ENCODE measurements around the gene BRAF. TPM values are rescaled to one million over a fixed set of nuclear protein-coding genes. Genes with fewer than 3 reads are reported as not detected.
"Not testable (repeated sequence)": the region's sequence is repeated elsewhere in the genome, so short reads cannot be mapped to it uniquely, and the experiment has no call there.

Gene BRAF
- total RNA-seq, 1 experiment from 2014 or later, result 6.5 TPM

- in situ Hi-C loops (cut with HindIII; ENCODE audit: low pct_unique_long_range_greater_than_20kb, low sequenced_read_pairs), result no loop called here
These were observed 227.1 kb downstream of the BRAF start for GRCh38 chr7:140697447-140698143.

GRCh38 chr7:140696680-140697446, 227.9 kb downstream of the BRAF start, which contains the start of gene NDUFB2:
NDUFB2 (plus strand) TSS chr7:140696708; CDS start chr7:140696745, 37 bp downstream.
- peak; percentile 91 for DNase-seq (ENCODE audit: low read depth)
- in situ Hi-C loops (cut with HindIII; ENCODE audit: low pct_unique_long_range_greater_than_20kb, low sequenced_read_pairs), result no loop called here

More at GRCh38 chr7:140697447-140698143, 227.1 kb downstream of the BRAF start:
- DNase-seq (ENCODE audit: low read depth), result no peak

DNA sequence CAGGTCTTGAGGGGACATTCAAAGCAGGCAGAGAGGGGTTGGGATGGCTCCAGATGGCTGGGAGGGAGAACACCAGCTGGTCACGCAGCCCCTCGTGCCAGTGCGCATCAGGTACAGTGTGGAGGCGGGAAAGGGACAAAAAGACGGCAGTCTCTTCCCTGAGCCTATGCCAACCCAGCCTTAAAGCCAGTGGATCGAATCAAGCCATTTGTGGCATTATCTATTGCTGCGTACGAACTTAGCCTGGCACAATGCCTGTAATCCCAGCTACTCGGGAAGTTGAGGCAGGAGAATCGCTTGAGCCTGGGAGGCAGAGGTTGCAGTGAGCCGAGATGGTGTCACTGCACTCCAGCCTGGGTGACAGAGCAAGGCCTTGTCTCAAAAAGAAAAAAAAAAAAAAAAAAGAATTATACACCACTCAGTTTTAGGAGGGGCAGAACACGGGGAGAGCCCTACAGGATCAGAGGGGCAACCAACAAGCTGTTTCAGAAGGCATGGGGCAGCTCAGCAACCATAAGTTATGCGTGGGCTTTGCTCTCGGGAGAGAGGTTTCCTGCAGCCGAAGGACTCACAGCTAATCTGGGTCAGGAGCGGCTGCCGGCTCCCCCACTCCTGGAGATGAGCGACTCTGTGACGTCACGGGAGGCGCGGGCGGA, 228.6 kb downstream of the BRAF start:
- in situ Hi-C loops (cut with HindIII; ENCODE audit: low pct_unique_long_range_greater_than_20kb, low sequenced_read_pairs), result no loop called here
- no peak for DNase-seq (ENCODE audit: low read depth)

DNA sequence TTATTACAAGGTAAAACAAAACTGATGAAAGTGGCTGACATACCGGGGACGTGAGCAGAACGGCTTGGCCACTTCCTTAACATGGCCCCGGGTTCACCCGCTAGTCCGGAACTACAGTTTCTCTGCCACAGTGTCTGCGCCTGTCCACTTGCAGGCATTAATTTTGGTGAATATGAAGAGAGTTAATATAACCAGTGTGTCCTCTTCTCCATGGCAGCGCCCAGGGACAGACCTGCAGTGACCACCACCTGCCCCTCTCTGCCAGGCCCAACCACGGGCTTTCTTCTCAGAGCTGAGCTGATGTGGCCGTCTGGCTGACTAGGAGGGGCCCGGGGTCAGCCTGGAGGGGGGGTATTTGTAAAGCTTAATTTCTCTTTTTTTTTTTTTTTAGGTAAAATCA, 229.3 kb downstream of the BRAF start:
- no peak for DNase-seq (ENCODE audit: low read depth)
- in situ Hi-C loops (cut with HindIII; ENCODE audit: low pct_unique_long_range_greater_than_20kb, low sequenced_read_pairs), result no loop called here

DNA sequence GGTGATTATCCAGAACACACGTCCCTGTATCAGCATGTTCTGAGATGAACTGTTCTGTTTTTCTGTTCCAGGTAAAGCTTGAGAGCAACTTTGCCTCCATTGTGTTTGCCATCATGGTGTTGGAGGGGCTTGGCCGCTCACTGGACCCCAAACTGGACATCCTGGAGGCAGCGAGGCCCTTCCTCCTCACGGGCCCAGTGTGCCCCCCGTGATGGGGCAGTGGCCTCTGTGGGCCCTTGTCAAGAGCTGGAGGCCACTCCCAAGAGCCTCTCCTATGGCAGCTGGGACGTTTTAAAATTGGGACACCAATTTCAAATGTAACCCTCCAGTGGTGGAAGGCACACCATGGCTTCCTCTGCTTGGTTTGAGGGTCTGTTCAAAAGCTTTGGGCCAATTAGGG, 230.1 kb downstream of the BRAF start:
- DNase-seq (ENCODE audit: low read depth), result no peak
- in situ Hi-C loops (cut with HindIII; ENCODE audit: low pct_unique_long_range_greater_than_20kb, low sequenced_read_pairs), result no loop called here

DNA sequence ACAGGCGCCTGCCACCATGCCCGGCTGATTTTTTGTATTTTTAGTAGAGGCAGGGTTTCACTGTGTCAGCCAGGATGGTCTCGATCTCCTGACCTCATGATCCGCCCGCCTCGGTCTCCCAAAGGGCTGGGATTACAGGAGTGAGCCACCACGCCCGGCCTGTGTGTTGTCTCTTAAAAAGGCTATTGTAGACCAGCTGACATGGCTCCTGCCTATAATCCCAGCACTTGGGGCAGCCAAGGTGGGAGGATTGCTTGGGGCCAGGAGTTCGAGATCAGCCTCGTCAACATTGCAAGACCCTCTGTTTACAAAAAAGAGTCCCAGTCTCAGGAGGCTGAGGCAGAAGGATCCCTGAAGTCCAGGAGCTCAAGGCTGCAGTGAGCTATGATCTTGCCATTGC, 230.9 kb downstream of the BRAF start:
- in situ Hi-C loops (cut with HindIII; ENCODE audit: low pct_unique_long_range_greater_than_20kb, low sequenced_read_pairs); DNase-seq (ENCODE audit: low read depth): not testable (repeated sequence)

DNA sequence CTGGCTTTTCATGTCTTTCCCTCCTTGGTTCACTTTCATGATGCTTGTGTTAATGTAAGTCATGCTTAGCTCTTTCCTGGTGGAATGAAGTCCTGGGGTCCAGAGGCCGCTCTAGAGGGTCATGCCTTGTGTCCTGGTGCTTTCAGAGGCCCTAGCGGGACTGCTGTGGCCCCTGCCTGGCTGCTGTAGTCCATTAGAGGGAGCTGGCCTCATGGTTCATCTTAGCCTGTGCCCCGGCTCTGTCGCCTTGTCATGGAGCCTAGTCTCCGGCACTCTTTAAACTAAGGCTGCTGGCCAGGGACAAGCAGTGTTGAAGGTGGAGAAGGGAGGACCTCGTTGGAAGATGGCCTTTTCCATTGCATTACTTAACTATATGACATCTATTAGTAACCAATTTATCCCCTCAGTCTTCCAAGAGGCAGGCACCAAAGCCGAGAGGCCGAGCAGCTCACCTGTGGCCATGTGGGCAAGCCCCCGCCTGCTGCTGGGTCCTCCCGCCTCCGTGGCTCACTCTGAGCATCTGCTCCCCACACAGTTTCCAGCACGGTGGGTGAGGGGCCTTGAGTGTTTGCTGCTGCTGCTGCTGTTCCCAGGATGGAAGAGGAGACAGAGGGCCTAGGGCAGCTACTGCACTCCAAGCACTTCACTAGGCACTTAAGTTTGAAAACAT, 233.2 kb downstream of the BRAF start:
- no peak for DNase-seq (ENCODE audit: low read depth)
- in situ Hi-C loops (cut with HindIII; ENCODE audit: low pct_unique_long_range_greater_than_20kb, low sequenced_read_pairs), result no loop called here

DNA sequence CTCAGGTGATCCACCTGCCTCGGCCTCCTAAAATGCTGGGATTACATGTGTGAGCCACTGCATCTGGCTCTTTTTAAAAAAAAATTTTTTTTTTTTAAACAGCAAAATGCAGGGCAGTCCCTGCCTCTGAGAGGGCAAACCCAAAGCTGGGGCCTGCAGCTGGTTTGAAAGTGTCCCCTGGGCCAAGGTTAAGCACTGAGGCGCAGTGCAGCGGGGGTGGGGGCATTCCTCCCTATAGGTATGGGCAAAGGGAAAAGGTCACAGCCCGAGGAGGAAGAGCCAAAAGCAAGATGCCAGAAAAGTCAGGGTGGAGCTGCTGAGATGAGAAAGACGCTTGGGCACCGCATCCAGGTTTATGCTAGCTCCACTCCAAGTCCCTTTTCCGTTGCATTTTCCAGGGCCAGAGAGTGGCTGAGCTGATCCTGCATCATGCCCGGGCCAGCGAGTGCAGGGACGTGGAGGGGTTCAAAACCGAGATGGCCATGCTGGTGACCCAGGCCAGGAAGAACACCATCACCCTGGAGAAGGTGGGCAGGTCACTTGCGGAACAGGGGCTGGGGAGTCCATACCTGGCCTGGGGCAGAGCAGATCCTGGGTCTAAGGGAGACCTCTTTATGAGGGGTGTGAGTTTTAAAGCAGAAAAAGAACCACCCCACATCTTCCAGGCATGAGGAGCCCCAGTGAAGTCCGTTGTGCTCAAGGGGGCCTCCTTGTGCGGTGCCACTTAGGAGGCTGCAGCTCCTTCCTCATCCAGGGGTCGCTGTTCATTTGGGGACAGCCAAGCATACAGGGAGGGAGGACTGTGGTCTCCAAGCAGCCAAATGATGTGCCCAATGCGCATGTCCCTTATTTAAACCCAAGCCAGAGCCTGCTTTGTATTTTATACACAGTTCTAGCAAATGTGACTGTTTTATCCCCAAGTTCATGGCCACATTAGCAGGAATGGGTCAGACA, 235.3 kb downstream of the BRAF start:
- in situ Hi-C loops (cut with HindIII; ENCODE audit: low pct_unique_long_range_greater_than_20kb, low sequenced_read_pairs), result no loop called here
- DNase-seq (ENCODE audit: low read depth), result no peak

DNA sequence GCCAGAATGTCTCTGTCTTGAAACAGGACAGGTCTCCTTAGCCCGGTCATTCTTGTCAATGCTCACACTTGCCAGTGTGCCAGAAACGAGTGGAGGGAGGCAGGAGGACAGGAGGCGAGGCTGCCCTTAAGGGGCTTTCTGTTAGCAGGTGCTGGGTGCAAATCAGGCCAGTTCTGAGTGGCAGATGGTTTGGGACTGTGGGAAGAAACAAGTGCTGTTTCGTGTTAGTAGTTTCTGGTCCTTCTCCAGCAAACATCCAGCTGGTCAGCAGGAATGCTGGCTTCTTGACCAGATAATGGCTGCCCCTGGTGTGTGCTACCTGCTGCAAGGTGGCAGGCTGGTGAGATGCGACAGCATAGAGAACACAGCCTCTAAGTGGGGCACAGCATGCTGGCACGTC, 236.4 kb downstream of the BRAF start:
- in situ Hi-C loops (cut with HindIII; ENCODE audit: low pct_unique_long_range_greater_than_20kb, low sequenced_read_pairs), result no loop called here
- no peak for DNase-seq (ENCODE audit: low read depth)

DNA sequence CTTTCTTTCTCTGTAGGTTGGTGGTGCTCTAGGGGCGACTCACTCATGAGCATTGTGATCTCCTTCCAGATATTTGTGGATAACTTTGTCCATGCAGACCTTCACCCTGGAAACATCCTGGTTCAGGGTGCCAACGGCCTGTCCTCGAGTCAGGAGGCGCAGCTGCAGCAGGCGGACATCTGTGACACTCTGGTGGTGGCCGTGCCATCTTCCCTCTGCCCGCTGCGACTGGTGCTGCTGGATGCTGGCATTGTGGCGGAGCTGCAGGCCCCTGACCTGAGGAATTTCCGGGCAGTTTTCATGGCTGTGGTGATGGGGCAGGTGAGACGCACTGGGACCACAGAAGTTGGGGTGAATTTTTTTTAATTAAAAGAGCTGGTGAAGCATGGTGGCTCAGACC, 237.8 kb downstream of the BRAF start:
- in situ Hi-C loops (cut with HindIII; ENCODE audit: low pct_unique_long_range_greater_than_20kb, low sequenced_read_pairs), result no loop called here
- no peak for DNase-seq (ENCODE audit: low read depth)

- no peak for DNase-seq (ENCODE audit: low read depth)
- in situ Hi-C loops (cut with HindIII; ENCODE audit: low pct_unique_long_range_greater_than_20kb, low sequenced_read_pairs), result no loop called here
These were observed 239.2 kb downstream of the BRAF start for GRCh38 chr7:140685407-140686087.

- in situ Hi-C loops (cut with HindIII; ENCODE audit: low pct_unique_long_range_greater_than_20kb, low sequenced_read_pairs), result no loop called here
- DNase-seq (ENCODE audit: low read depth), result no peak
These were observed 240.4 kb downstream of the BRAF start for GRCh38 chr7:140684066-140684950.

DNA sequence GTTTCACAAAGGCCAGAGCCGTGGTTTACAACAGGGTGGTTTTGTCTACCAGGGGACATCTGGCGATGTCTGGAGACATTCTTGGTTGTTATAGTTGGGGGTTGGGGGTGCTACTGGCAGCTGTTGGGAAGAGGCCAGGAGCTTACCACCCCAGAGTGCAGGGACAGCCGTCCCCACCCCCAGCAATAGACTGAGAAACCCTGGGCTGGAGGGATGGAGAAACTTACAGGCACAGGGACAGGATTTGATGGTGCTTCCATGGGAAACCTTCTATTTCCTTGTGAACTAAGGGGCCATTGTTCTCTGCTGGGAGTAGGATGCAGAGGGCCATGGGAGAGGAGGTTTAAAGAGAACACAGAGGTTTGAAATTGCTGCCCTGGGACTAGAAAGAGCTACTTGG, 241.1 kb downstream of the BRAF start:
- in situ Hi-C loops (cut with HindIII; ENCODE audit: low pct_unique_long_range_greater_than_20kb, low sequenced_read_pairs), result no loop called here

GRCh38 chr7:140681766-140682165, 243.0 kb downstream of the BRAF start:
- no peak for DNase-seq (ENCODE audit: low read depth)
- in situ Hi-C loops (cut with HindIII; ENCODE audit: low pct_unique_long_range_greater_than_20kb, low sequenced_read_pairs), result no loop called here

More for the DNA sequence above, 241.1 kb downstream of the BRAF start:
- DNase-seq (ENCODE audit: low read depth), result no peak

DNA sequence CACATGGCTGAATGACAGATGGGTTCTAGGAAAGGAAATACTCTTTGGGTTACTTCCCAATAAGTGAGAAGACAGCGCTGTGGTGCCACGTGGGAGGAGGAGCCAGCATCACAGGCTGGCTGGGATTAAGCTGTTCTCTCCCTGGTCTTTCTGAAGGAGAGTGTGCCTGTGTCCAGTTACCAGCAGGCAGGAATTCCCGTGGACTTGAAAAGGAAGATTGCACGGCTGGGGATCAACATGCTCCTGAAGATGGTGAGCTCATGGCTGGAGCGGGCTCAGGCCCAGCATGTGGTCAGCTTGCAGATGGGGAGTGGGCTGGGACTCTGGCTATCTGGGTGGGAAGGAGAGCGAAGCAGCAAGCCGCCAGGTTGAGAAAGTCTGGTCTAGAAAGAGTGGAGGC, 243.8 kb downstream of the BRAF start:
- in situ Hi-C loops (cut with HindIII; ENCODE audit: low pct_unique_long_range_greater_than_20kb, low sequenced_read_pairs), result no loop called here
- no peak for DNase-seq (ENCODE audit: low read depth)

GRCh38 chr7:140679186-140679585, 245.5 kb downstream of the BRAF start:
- in situ Hi-C loops (cut with HindIII; ENCODE audit: low pct_unique_long_range_greater_than_20kb, low sequenced_read_pairs), result no loop called here
- no peak for DNase-seq (ENCODE audit: low read depth)
